Suprapubic skin (tissue), 4 donors: ENCODE results near the gene AUTS2. TPM values are rescaled to one million over a fixed set of nuclear protein-coding genes. Genes with fewer than 3 reads are reported as not detected.
A peak's percentile ranks its signal among the peaks of the same experiment; 100 is the strongest.

Experiments used
- DNase-seq, 2 donors: peaks; one replicate each; pipeline ENCODE4 v3.0.0-alpha.2; 2019; ENCODE audit warnings: low spot score in 2 of 2
- H3K27ac ChIP-seq: fragments of 200-600 bp; sonication (generic); one replicate; pipeline ENCODE4 v1.5.1; 2019
- H3K27me3 ChIP-seq: fragments of 200-600 bp; sonication (generic); one replicate; pipeline ENCODE4 v1.5.1; 2019
- H3K36me3 ChIP-seq: fragments of 200-600 bp; sonication (generic); one replicate; pipeline ENCODE4 v1.5.1; 2019
- H3K4me1 ChIP-seq: fragments of 200-600 bp; sonication (generic); one replicate; pipeline ENCODE4 v1.5.1; 2019
- H3K4me3 ChIP-seq: fragments of 200-600 bp; sonication (generic); one replicate; pipeline ENCODE4 v1.5.1; 2019; ENCODE audit warnings: mild to moderate bottlenecking
- H3K9me3 ChIP-seq: fragments of 200-600 bp; sonication (generic); one replicate; pipeline ENCODE4 v1.5.1; 2019
- CTCF ChIP-seq, 2 donors: fragments of 200-600 bp in 1 of 2; fragments of 450-650 bp in 1 of 2; sonication (generic) in 1 of 2; IDR thresholded peaks; one replicate each; pipeline ENCODE4 v1.5.1; 2016 to 2019; ENCODE audit warnings: antibody characterized with exemption in 2 of 2, mild to moderate bottlenecking in 1 of 2, moderate library complexity in 1 of 2
- EP300 ChIP-seq: sonication (generic); formaldehyde crosslinking; IDR thresholded peaks from one replicate; pipeline ENCODE4 v1.6.1; 2017; ENCODE audit warnings: antibody characterized with exemption
- POLR2A ChIP-seq, 2 donors: fragments of 450-650 bp; IDR thresholded peaks; one replicate each; pipeline ENCODE4 v1.6.1; 2017; ENCODE audit warnings: antibody characterized with exemption in 2 of 2, mild to moderate bottlenecking in 2 of 2, moderate library complexity in 2 of 2
- POLR2AphosphoS5 ChIP-seq, 3 donors: sonication (generic); formaldehyde crosslinking; IDR thresholded peaks; one replicate each; pipeline ENCODE4 v1.6.1; 2017; ENCODE audit warnings: antibody characterized with exemption in 3 of 3
- WGBS: methylation state at CpG from one replicate; pipeline ENCODE4 v1.1.5; 2018; 5-methylcytosine and 5-hydroxymethylcytosine counted together
- total RNA-seq, 4 donors: library from RNA; depleted of rRNA; stranded (reverse); fragments of >200 nt; gene quantifications; one replicate each; pipeline ENCODE4 v1.1.0, GENCODE V29; 2016

The AUTS2 gene
- total RNA-seq, 4 donors from 2014 or later: 31.0 to 102 (median 56.4) TPM

GRCh38 chr7:69654381-69654780 is 56.1 kb downstream of the AUTS2 start:
- WGBS: 33% methylated on average over 2 of the region's 2 CpGs
- peak overlapping the region; percentile 49 for H3K27ac ChIP-seq
- H3K4me1 ChIP-seq: peaks cover 48% of the 10 kb centered on the region
- H3K36me3 ChIP-seq: no peaks in the 10 kb centered on the region
- TF ChIP-seq POLR2A (IDR thresholded peaks at IDR 0.05) (no peak), POLR2AphosphoS5 (IDR thresholded peaks at IDR 0.05) (peak in 1 of 3 donors; percentile 18), EP300 (no peak), CTCF (IDR thresholded peaks at IDR 0.05) (no peak)
- no peaks in the 10 kb centered on the region for H3K9me3 ChIP-seq
- no peak overlapping the region for H3K4me3 ChIP-seq
- H3K27me3 ChIP-seq: no peaks in the 10 kb centered on the region
- peak in 1 of 2 donors; percentile 79 for DNase-seq

GRCh38 chr7:69654849-69655707 is 56.8 kb downstream of the AUTS2 start:
- H3K9me3 ChIP-seq: no peaks in the 10 kb centered on the region
- no peaks in the 10 kb centered on the region for H3K27me3 ChIP-seq
- peaks cover 48% of the 10 kb centered on the region for H3K4me1 ChIP-seq
- peak overlapping the region; percentile 49 for H3K27ac ChIP-seq
- DNase-seq: no peak
- WGBS: 61% methylated on average over 6 of the region's 6 CpGs
- H3K36me3 ChIP-seq: no peaks in the 10 kb centered on the region
- no peak overlapping the region for H3K4me3 ChIP-seq
- TF ChIP-seq POLR2AphosphoS5 (IDR thresholded peaks at IDR 0.05): no peak

- 91% methylated on average over 2 of the region's 2 CpGs for WGBS
- Histone ChIP-seq H3K27me3 (no peaks in the 10 kb centered on the region), H3K36me3 (no peaks in the 10 kb centered on the region), H3K9me3 (no peaks in the 10 kb centered on the region), H3K4me3 (no peak overlapping the region), H3K4me1 (peaks cover 45% of the 10 kb centered on the region), H3K27ac (no peak overlapping the region)
- no peak for TF ChIP-seq POLR2A (IDR thresholded peaks at IDR 0.05)
- TF ChIP-seq EP300: no peak
- TF ChIP-seq POLR2AphosphoS5 (IDR thresholded peaks at IDR 0.05): no peak
- no peak for TF ChIP-seq CTCF (IDR thresholded peaks at IDR 0.05)
- no peak for DNase-seq
Observed at GRCh38 chr7:69656077-69656476, 57.8 kb downstream of the AUTS2 start.

GRCh38 chr7:69656890-69657289 is 58.6 kb downstream of the AUTS2 start:
- H3K9me3 ChIP-seq: no peaks in the 10 kb centered on the region
- H3K36me3 ChIP-seq: no peaks in the 10 kb centered on the region
- WGBS: 26% methylated on average over 5 of the region's 5 CpGs
- H3K27ac ChIP-seq: no peak overlapping the region
- DNase-seq: peak; percentile 75 to 81
- H3K4me3 ChIP-seq: no peak overlapping the region
- no peak for TF ChIP-seq CTCF (IDR thresholded peaks at IDR 0.05)
- peaks cover 42% of the 10 kb centered on the region for H3K4me1 ChIP-seq
- H3K27me3 ChIP-seq: no peaks in the 10 kb centered on the region

- WGBS: 51% methylated on average over 4 of the region's 4 CpGs
- no peak for DNase-seq
- H3K4me1 ChIP-seq: peaks cover 42% of the 10 kb centered on the region
- no peaks in the 10 kb centered on the region for H3K9me3 ChIP-seq
- no peak overlapping the region for H3K27ac ChIP-seq
- no peaks in the 10 kb centered on the region for H3K27me3 ChIP-seq
- H3K36me3 ChIP-seq: no peaks in the 10 kb centered on the region
- TF ChIP-seq POLR2A (IDR thresholded peaks at IDR 0.05): no peak
- no peak for TF ChIP-seq EP300
- no peak for TF ChIP-seq POLR2AphosphoS5 (IDR thresholded peaks at IDR 0.05)
- no peak for TF ChIP-seq CTCF (IDR thresholded peaks at IDR 0.05)
- no peak overlapping the region for H3K4me3 ChIP-seq
Observed at GRCh38 chr7:69657331-69657730, 59.1 kb downstream of the AUTS2 start.
